Measurements from ENCODE around the gene SRGN.
A peak's percentile ranks its signal among the peaks of the same experiment; 100 is the strongest.

Gene SRGN

DNA sequence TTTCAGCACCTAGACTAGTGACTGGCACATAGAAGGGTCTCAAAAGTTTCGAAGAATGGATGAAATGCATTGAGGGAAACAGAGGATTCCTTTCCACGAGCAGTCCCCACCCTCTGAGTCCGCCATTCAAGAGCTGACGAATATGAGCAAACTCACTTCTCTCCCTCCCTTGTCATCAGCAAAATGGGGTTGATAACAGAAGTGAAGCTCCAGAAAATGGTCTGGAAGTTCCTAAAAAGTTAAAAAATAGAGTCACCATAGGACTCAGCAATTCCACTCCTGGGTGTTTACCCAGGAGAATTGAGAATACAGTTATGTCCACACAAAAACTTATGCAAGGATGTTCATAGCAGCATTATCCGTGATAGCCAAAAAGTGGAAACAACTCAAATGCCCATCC is 25.0 kb upstream of the SRGN start:
- no peaks in the 10 kb centered on the region for H3K9me3 ChIP-seq (ENCODE audit: control insufficient read depth in 1 of 2, low read length in 2 of 2)
- H3K4me1 ChIP-seq (ENCODE audit: control insufficient read depth in 1 of 2, insufficient read depth in 2 of 2, low read length in 2 of 2): peaks cover 0 to 11% of the 10 kb centered on the region in 2 donors
- H3K4me3 ChIP-seq (ENCODE audit: low read depth in 1 of 2, low read length in 2 of 2): no peak overlapping the region
- peaks cover 0 to 3% of the 10 kb centered on the region in 2 donors for H3K36me3 ChIP-seq (ENCODE audit: control insufficient read depth in 1 of 2, insufficient read depth in 2 of 2, low read length in 2 of 2)
- no peaks in the 10 kb centered on the region for H3K27me3 ChIP-seq (ENCODE audit: low read depth, low read length)
- peak overlapping the region; percentile 87 for H3K27ac ChIP-seq (ENCODE audit: low read length)

- Histone ChIP-seq H3K4me1 (ENCODE audit: control insufficient read depth in 1 of 2, insufficient read depth in 2 of 2, low read length in 2 of 2) (peaks cover 0 to 8% of the 10 kb centered on the region in 2 donors), H3K9me3 (ENCODE audit: control insufficient read depth in 1 of 2, low read length in 2 of 2) (no peaks in the 10 kb centered on the region), H3K4me3 (ENCODE audit: low read depth in 1 of 2, low read length in 2 of 2) (peak overlapping the region in 1 of 2 donors; percentile 17), H3K27ac (ENCODE audit: low read length) (peak overlapping the region; percentile 60), H3K36me3 (ENCODE audit: control insufficient read depth in 1 of 2, insufficient read depth in 2 of 2, low read length in 2 of 2) (peaks cover 0 to 3% of the 10 kb centered on the region in 2 donors), H3K27me3 (ENCODE audit: low read depth, low read length) (no peaks in the 10 kb centered on the region)
These were observed 23.1 kb upstream of the SRGN start for GRCh38 chr10:69064762-69065328.

DNA sequence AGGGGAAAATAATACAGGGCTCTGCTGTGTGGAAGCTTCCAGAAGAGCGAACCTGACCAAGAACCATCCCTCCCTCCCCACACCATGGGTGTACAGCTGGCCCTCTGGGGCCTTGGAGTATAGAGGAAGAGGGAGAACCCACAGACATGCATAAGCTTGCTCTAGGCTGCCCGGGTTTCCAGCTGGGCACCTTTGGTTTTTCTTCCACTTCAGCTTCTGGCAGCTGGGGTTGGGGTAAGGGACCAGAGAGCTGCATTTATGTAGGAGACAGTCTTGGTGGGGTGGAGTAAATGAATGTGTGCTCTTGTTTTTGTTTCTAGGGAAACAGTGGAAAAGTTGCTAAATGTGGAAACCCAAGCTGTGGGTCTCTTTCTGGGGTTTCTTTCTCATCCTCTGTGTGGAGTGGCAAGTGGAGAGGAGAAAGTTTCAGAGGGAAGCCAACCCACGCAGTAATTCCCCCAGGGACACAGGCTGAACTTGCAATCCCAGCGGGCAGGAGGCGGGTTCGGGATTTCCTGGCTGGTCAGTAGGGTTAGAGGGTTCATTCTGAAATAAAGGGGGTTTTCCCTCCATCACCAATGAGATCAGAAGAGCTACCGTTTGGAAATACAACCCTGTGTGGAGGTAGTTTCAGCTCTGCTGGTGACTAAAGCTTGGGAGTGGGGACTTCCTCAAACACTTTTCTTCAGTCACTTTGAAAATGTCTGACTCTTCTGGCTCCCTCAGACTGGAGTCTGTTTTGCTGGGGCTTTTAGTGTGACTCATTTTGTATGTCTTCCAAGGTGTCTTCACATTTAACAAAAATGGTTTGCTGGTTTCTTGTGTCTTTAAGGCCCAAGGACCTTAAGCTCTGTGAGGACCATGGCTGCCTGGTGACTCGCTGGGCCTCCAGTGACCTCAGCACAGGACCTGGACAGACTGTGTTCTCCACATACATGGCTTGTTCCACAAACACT is 22.2 kb upstream of the SRGN start:
- H3K9me3 ChIP-seq (ENCODE audit: control insufficient read depth in 1 of 2, low read length in 2 of 2): no peaks in the 10 kb centered on the region
- H3K4me3 ChIP-seq (ENCODE audit: low read depth in 1 of 2, low read length in 2 of 2): peak overlapping the region in 1 of 2 donors; percentile 17
- H3K4me1 ChIP-seq (ENCODE audit: control insufficient read depth in 1 of 2, insufficient read depth in 2 of 2, low read length in 2 of 2): peaks cover 0 to 8% of the 10 kb centered on the region in 2 donors
- peaks cover 0 to 3% of the 10 kb centered on the region in 2 donors for H3K36me3 ChIP-seq (ENCODE audit: control insufficient read depth in 1 of 2, insufficient read depth in 2 of 2, low read length in 2 of 2)
- no peaks in the 10 kb centered on the region for H3K27me3 ChIP-seq (ENCODE audit: low read depth, low read length)
- peak overlapping the region; percentile 60 for H3K27ac ChIP-seq (ENCODE audit: low read length)

- H3K27me3 ChIP-seq (ENCODE audit: low read depth, low read length): no peaks in the 10 kb centered on the region
- no peak overlapping the region for H3K4me3 ChIP-seq (ENCODE audit: low read depth in 1 of 2, low read length in 2 of 2)
- peaks cover 0 to 8% of the 10 kb centered on the region in 2 donors for H3K4me1 ChIP-seq (ENCODE audit: control insufficient read depth in 1 of 2, insufficient read depth in 2 of 2, low read length in 2 of 2)
- no peaks in the 10 kb centered on the region for H3K36me3 ChIP-seq (ENCODE audit: control insufficient read depth in 1 of 2, insufficient read depth in 2 of 2, low read length in 2 of 2)
- H3K27ac ChIP-seq (ENCODE audit: low read length): no peak overlapping the region
- H3K9me3 ChIP-seq (ENCODE audit: control insufficient read depth in 1 of 2, low read length in 2 of 2): no peaks in the 10 kb centered on the region
These were observed 20.7 kb upstream of the SRGN start for GRCh38 chr10:69067189-69067588.

- no peaks in the 10 kb centered on the region for H3K36me3 ChIP-seq (ENCODE audit: control insufficient read depth in 1 of 2, insufficient read depth in 2 of 2, low read length in 2 of 2)
- H3K27me3 ChIP-seq (ENCODE audit: low read depth, low read length): no peaks in the 10 kb centered on the region
- peaks cover 0 to 8% of the 10 kb centered on the region in 2 donors for H3K4me1 ChIP-seq (ENCODE audit: control insufficient read depth in 1 of 2, insufficient read depth in 2 of 2, low read length in 2 of 2)
- H3K4me3 ChIP-seq (ENCODE audit: low read depth in 1 of 2, low read length in 2 of 2): no peak overlapping the region
- no peak overlapping the region for H3K27ac ChIP-seq (ENCODE audit: low read length)
- no peaks in the 10 kb centered on the region for H3K9me3 ChIP-seq (ENCODE audit: control insufficient read depth in 1 of 2, low read length in 2 of 2)
These were observed 19.4 kb upstream of the SRGN start for GRCh38 chr10:69068549-69068948.

DNA sequence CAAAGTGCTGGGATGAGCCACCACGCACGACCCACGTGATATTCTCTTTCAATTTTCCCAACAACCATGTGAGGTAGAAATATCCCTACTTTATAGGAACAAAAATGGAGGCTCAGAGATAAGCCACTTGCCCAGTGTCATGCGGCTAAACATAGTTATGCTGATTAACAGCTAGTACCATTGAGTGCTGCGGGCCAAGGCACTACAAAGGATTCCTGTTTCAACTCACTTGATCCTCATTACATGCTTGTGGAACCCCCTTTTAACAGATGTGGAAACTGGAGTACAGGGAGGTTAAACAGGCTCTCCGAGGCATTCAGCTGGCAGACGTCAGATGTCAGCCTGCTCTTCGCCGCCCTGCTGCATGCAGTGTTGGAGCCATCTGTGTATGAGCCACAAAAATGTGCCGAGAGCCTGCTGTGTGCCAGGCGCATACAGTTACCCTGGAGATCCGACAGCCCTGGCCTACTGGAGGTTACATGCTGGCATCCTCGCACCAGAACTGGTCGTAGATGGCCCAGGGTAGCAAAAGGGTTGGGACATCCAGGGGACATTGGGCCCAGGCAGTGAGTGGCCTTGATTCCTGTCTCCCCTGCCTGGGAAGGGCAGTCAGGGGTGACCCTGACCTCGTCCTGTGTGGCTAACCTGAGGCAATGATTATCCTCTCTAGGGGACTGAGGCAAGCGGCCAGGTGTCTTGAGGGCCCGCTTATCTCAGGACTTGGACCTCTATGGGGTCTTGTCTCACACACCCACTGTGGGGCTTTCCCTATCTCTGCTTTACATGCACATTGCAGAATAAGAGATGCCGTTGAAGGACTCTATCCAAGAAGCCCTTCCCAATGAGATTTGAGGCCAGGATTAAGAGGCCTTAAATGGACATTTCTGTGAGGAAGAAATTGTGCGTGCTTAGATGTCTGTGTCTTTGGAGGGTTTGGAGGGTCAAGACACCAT is 18.5 kb upstream of the SRGN start:
- no peaks in the 10 kb centered on the region for H3K36me3 ChIP-seq (ENCODE audit: control insufficient read depth in 1 of 2, insufficient read depth in 2 of 2, low read length in 2 of 2)
- H3K27me3 ChIP-seq (ENCODE audit: low read depth, low read length): no peaks in the 10 kb centered on the region
- H3K9me3 ChIP-seq (ENCODE audit: control insufficient read depth in 1 of 2, low read length in 2 of 2): no peaks in the 10 kb centered on the region
- H3K4me1 ChIP-seq (ENCODE audit: control insufficient read depth in 1 of 2, insufficient read depth in 2 of 2, low read length in 2 of 2): peaks cover 0 to 8% of the 10 kb centered on the region in 2 donors
- H3K4me3 ChIP-seq (ENCODE audit: low read depth in 1 of 2, low read length in 2 of 2): no peak overlapping the region
- H3K27ac ChIP-seq (ENCODE audit: low read length): no peak overlapping the region

DNA sequence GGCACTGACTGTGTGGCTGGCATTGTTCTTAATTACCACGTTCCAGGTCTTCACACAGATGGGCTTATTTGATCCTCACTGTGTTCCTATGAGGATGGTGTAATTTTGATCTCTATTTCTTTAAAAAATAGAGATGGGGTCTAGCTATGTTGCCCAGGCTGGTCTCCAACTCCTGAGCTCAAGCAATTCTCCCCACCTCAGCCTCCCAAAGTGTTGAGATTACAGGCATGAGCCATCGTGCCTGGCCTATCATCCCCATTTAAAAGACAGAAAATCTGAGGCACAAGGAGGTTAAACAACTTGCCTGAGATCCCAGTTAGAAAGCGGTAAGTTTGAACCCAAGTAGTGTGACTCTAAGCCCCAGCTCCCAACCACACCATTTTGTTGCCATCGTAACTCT is 17.0 kb upstream of the SRGN start:
- no peak overlapping the region for H3K27ac ChIP-seq (ENCODE audit: low read length)
- no peaks in the 10 kb centered on the region for H3K9me3 ChIP-seq (ENCODE audit: control insufficient read depth in 1 of 2, low read length in 2 of 2)
- H3K27me3 ChIP-seq (ENCODE audit: low read depth, low read length): no peaks in the 10 kb centered on the region
- H3K4me3 ChIP-seq (ENCODE audit: low read depth in 1 of 2, low read length in 2 of 2): no peak overlapping the region
- no peaks in the 10 kb centered on the region for H3K36me3 ChIP-seq (ENCODE audit: control insufficient read depth in 1 of 2, insufficient read depth in 2 of 2, low read length in 2 of 2)
- H3K4me1 ChIP-seq (ENCODE audit: control insufficient read depth in 1 of 2, insufficient read depth in 2 of 2, low read length in 2 of 2): no peaks in the 10 kb centered on the region

DNA sequence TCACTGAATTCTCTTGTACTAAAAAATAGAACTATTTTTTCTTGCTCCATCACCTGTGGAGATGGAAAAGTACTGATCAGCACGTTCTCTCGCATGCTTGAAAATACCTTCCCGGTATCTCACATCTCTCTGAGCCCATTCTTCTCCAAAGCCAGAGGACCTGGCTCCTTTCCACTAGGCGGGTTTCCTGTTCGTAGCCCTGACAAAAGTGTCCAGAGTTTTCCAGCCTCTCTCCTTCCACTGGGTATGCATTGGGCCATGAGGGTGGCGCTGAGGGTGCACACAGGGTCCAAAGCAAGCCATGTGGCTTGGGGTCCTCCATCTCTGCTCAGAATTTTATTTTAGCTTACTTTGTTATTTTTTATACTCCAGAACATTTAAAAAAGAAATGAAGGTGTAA is 16.3 kb upstream of the SRGN start:
- Histone ChIP-seq H3K4me1 (ENCODE audit: control insufficient read depth in 1 of 2, insufficient read depth in 2 of 2, low read length in 2 of 2) (no peaks in the 10 kb centered on the region), H3K36me3 (ENCODE audit: control insufficient read depth in 1 of 2, insufficient read depth in 2 of 2, low read length in 2 of 2) (no peaks in the 10 kb centered on the region), H3K9me3 (ENCODE audit: control insufficient read depth in 1 of 2, low read length in 2 of 2) (no peaks in the 10 kb centered on the region), H3K27me3 (ENCODE audit: low read depth, low read length) (no peaks in the 10 kb centered on the region), H3K4me3 (ENCODE audit: low read depth in 1 of 2, low read length in 2 of 2) (no peak overlapping the region), H3K27ac (ENCODE audit: low read length) (no peak overlapping the region)

GRCh38 chr10:69073026-69073425 is 14.9 kb upstream of the SRGN start:
- H3K36me3 ChIP-seq (ENCODE audit: control insufficient read depth in 1 of 2, insufficient read depth in 2 of 2, low read length in 2 of 2): no peaks in the 10 kb centered on the region
- H3K27ac ChIP-seq (ENCODE audit: low read length): no peak overlapping the region
- H3K4me3 ChIP-seq (ENCODE audit: low read depth in 1 of 2, low read length in 2 of 2): no peak overlapping the region
- no peaks in the 10 kb centered on the region for H3K4me1 ChIP-seq (ENCODE audit: control insufficient read depth in 1 of 2, insufficient read depth in 2 of 2, low read length in 2 of 2)
- H3K9me3 ChIP-seq (ENCODE audit: control insufficient read depth in 1 of 2, low read length in 2 of 2): no peaks in the 10 kb centered on the region
- H3K27me3 ChIP-seq (ENCODE audit: low read depth, low read length): no peaks in the 10 kb centered on the region

DNA sequence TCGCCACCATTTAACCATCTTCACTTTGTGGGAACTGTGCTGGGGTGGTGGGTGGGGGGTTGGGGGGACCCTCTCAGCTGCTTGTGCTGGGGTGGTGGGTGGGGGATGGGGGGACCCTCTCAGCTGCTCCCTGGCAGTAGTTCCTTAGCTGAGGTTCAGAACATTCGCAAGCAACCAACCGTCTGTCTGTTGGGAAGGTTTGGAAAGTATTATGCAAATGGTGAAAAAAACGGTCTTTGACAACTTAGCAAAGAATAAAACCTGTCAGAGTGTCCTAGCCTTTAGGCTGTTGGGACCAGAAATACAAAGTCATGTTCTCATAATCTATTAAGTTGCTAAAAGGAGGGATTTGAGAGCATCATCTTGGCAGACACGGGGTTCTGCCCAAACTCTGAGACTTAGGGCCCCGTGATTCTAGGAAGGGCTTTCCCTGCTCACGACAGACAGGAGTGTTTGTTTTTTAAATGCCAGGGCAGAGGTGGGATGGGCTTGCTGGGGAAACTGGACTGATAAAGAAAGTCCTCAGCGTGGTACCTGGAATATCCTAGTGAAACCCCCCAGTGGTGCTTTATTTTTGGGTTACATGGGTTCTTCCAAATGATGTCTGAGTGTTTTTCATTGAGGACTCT is 14.1 kb upstream of the SRGN start:
- Histone ChIP-seq H3K27ac (ENCODE audit: low read length) (no peak overlapping the region), H3K9me3 (ENCODE audit: control insufficient read depth in 1 of 2, low read length in 2 of 2) (no peaks in the 10 kb centered on the region), H3K4me3 (ENCODE audit: low read depth in 1 of 2, low read length in 2 of 2) (no peak overlapping the region), H3K27me3 (ENCODE audit: low read depth, low read length) (no peaks in the 10 kb centered on the region), H3K4me1 (ENCODE audit: control insufficient read depth in 1 of 2, insufficient read depth in 2 of 2, low read length in 2 of 2) (no peaks in the 10 kb centered on the region), H3K36me3 (ENCODE audit: control insufficient read depth in 1 of 2, insufficient read depth in 2 of 2, low read length in 2 of 2) (no peaks in the 10 kb centered on the region)
